HepG2 (cell line): ENCODE data around the gene TCAP. TPM values are rescaled to one million over a fixed set of nuclear protein-coding genes. Genes with fewer than 3 reads are reported as not detected.

Source experiments
- ATAC-seq: fragments of 200-7000 bp; cut with Tn5 transposase; 3 replicates; pipeline ENCODE4 v1.9.1; 2020; ENCODE audit warnings: mild to moderate bottlenecking, moderate library complexity
- BruUV-seq: library from RNA; stranded (reverse); fragments of 400-500 nt; replicated peaks from 2 replicates; lab custom pipeline; 2021; lab: Mats Ljungman, UMichigan
- CTCF ChIA-PET: fragments of 300-600 bp; formaldehyde crosslinking; extraction: SDS; loops from one replicate; lab custom pipeline; 2021; ENCODE audit warnings: low total read pairs, inconsistent platforms, low intra/inter-chr PET ratio; lab: Yijun Ruan, JAX
- POLR2A ChIA-PET: fragments of 350-600 bp; sonication (Branson Sonifier 250); formaldehyde crosslinking; loops from one replicate; lab custom pipeline; 2020; ENCODE audit warnings: antibody characterized with exemption, inconsistent platforms; lab: Yijun Ruan, JAX
- DNase-seq: peaks from one replicate; pipeline ENCODE4 v3.0.0-alpha.2; 2015; ENCODE audit warnings: low spot score
- FAIRE-seq: peaks from 3 replicates; lab custom pipeline; 2011; peaks lifted over from hg19 to GRCh38; lab: Jason Lieb, UNC
- H2AFZ ChIP-seq: one replicate; pipeline ENCODE4 v1.6.1; 2011; ENCODE audit warnings: low read length, inconsistent platforms
- H3K27ac ChIP-seq: fragments of 300-600 bp; 3 replicates; pipeline ENCODE4 v1.8.0; 2011; ENCODE audit warnings: mixed run types, mild to moderate bottlenecking, mixed read lengths, low read length, inconsistent platforms; ENCODE audit not compliant: insufficient read depth; ENCODE audit errors: extremely low read length
- H3K27me3 ChIP-seq, 2 experiments: fragments of 200-600 bp in 1 of 2; 2 replicates in 1 of 2; 3 replicates in 1 of 2; pipeline versions ENCODE4 v1.6.0 to v1.8.0; 2011; ENCODE audit warnings: low read length in 2 of 2, mild to moderate bottlenecking in 2 of 2, moderate library complexity in 2 of 2, inconsistent platforms in 1 of 2; ENCODE audit not compliant: insufficient read depth in 2 of 2, control insufficient read depth in 1 of 2
- H3K36me3 ChIP-seq, 2 experiments: fragments of 200-600 bp in 1 of 2; replicated peaks in 1 of 2; 2 replicates in 1 of 2; 3 replicates in 1 of 2; pipeline versions ENCODE4 v1.5.1 to v1.8.0; 2011; ENCODE audit warnings: low read length in 2 of 2, inconsistent platforms in 1 of 2; ENCODE audit not compliant: insufficient read depth in 2 of 2, control insufficient read depth in 1 of 2
- H3K4me1 ChIP-seq: 2 replicates; pipeline ENCODE4 v1.5.1; 2012; ENCODE audit warnings: low read length, inconsistent platforms; ENCODE audit not compliant: insufficient read depth
- H3K4me2 ChIP-seq: 2 replicates; pipeline ENCODE4 v1.6.0; 2011; ENCODE audit warnings: low read depth, low read length, inconsistent platforms
- H3K4me3 ChIP-seq, 3 experiments: fragments of 200-600 bp in 1 of 3; sonication (generic), shearing (Covaris generic) in 1 of 3; replicated peaks in 1 of 3; 2 replicates each; pipeline ENCODE4 v1.5.1; 2011 to 2016; ENCODE audit warnings: low read length in 3 of 3, inconsistent platforms in 2 of 3, low read depth in 2 of 3, mild to moderate bottlenecking in 2 of 3, control low read depth in 1 of 3, mixed read lengths in 1 of 3; ENCODE audit not compliant: insufficient read depth in 1 of 3
- H3K79me2 ChIP-seq: one replicate; pipeline ENCODE4 v1.6.1; 2011; ENCODE audit warnings: low read length, inconsistent platforms; ENCODE audit not compliant: insufficient read depth
- H3K9ac ChIP-seq: 2 replicates; pipeline ENCODE4 v1.6.0; 2011; ENCODE audit warnings: mild to moderate bottlenecking, low read depth, low read length, inconsistent platforms; ENCODE audit not compliant: insufficient read depth
- H3K9me3 ChIP-seq: 2 replicates; pipeline ENCODE4 v1.5.1; 2012; ENCODE audit warnings: mild to moderate bottlenecking, low read length
- H4K20me1 ChIP-seq: 2 replicates; pipeline ENCODE4 v1.6.0; 2011; ENCODE audit warnings: inconsistent platforms, mild to moderate bottlenecking, low read length, moderate library complexity; ENCODE audit not compliant: insufficient read depth
- CAMTA2 ChIP-seq: sonication (generic); formaldehyde crosslinking; IDR thresholded peaks from 2 replicates; pipeline ENCODE4 v1.4.0; 2020; ENCODE audit warnings: mild to moderate bottlenecking, missing genetic modification reagents, borderline replicate concordance
- FOXC1 ChIP-seq: sonication (generic); formaldehyde crosslinking; IDR thresholded peaks from 2 replicates; pipeline ENCODE4 v1.8.0; 2022; ENCODE audit warnings: mild to moderate bottlenecking, missing genetic modification reagents, borderline replicate concordance
- FOXM1 ChIP-seq: sonication (generic); formaldehyde crosslinking; IDR thresholded peaks from 2 replicates; pipeline ENCODE4 v1.5.0; 2020; ENCODE audit warnings: missing genetic modification reagents
- HMGA1 ChIP-seq: sonication (generic); formaldehyde crosslinking; conservative IDR thresholded peaks from 2 replicates; pipeline ENCODE4 v1.4.0; 2020; ENCODE audit warnings: missing genetic modification reagents
- KAT7 ChIP-seq: IDR thresholded peaks from 2 replicates; pipeline ENCODE4 v1.6.1; 2018; ENCODE audit warnings: borderline replicate concordance, missing compliant biosample characterization
- KLF15 ChIP-seq: sonication (generic); formaldehyde crosslinking; IDR thresholded peaks from 2 replicates; pipeline ENCODE4 v1.8.1; 2023; ENCODE audit warnings: borderline replicate concordance, mild to moderate bottlenecking, inconsistent platforms, missing genetic modification reagents, mixed read lengths
- MZF1 ChIP-seq: sonication (generic); formaldehyde crosslinking; IDR thresholded peaks from 2 replicates; pipeline ENCODE4 v1.8.1; 2023; ENCODE audit warnings: mild to moderate bottlenecking, missing genetic modification reagents, borderline replicate concordance
- PHF20 ChIP-seq: sonication (generic); formaldehyde crosslinking; IDR thresholded peaks from 2 replicates; pipeline ENCODE4 v1.5.0; 2020; ENCODE audit warnings: mild to moderate bottlenecking, missing genetic modification reagents
- SP4 ChIP-seq: sonication (generic); formaldehyde crosslinking; IDR thresholded peaks from 2 replicates; pipeline ENCODE4 v1.8.1; 2023; ENCODE audit warnings: mild to moderate bottlenecking, missing genetic modification reagents
- ZBTB20 ChIP-seq: sonication (generic); formaldehyde crosslinking; IDR thresholded peaks from 2 replicates; pipeline ENCODE4 v1.8.1; 2023; ENCODE audit warnings: missing genetic modification reagents, low read depth, mild to moderate bottlenecking, borderline replicate concordance
- ZMYM4 ChIP-seq: sonication (generic); formaldehyde crosslinking; IDR thresholded peaks from 2 replicates; pipeline ENCODE4 v1.8.1; 2023; ENCODE audit warnings: mild to moderate bottlenecking, missing genetic modification reagents
- ZNF451 ChIP-seq: sonication (generic); formaldehyde crosslinking; IDR thresholded peaks from 2 replicates; pipeline ENCODE4 v1.5.0; 2020; ENCODE audit warnings: mild to moderate bottlenecking, missing genetic modification reagents
- ZNF614 ChIP-seq: IDR thresholded peaks from 2 replicates; pipeline ENCODE4 v1.6.1; 2018; ENCODE audit warnings: missing biosample characterization, missing genetic modification reagents, inconsistent platforms, borderline replicate concordance
- WGBS: methylation state at CpG from one replicate; pipeline ENCODE4 v1.1.6; 2017; ENCODE audit warnings: low lambda C conversion rate; 5-methylcytosine and 5-hydroxymethylcytosine counted together
- in situ Hi-C: cut with HindIII; loops from 2 replicates; pipeline ENCODE4 v1.10.0; 2017; ENCODE audit warnings: low pct_unique_long_range_greater_than_20kb; ENCODE audit not compliant: extremely low pct_ligation_motif_present
- intact Hi-C: fragments of 100-400 bp; cut with micrococcal nuclease; formaldehyde crosslinking; loops from one replicate; pipeline ENCODE4 v1.10.0; 2022; ENCODE audit not compliant: unreplicated experiment
- polyA plus RNA-seq, 8 experiments: library from polyadenylated mRNA; depleted of rRNA in 3 of 8; stranded (reverse) in 7 of 8; unstranded in 1 of 8; fragments of >200 nt; fragmentation: Illumina TruSeq in 4 of 8; extraction: Trizol in 4 of 8; gene quantifications; 2 replicates each; pipeline versions ENCODE4 v1.2.1 to v1.2.3, GENCODE V29; 2011 to 2016; ENCODE audit warnings: low read depth in 4 of 8, missing spikeins in 1 of 8, mixed read lengths in 1 of 8; ENCODE audit not compliant: insufficient read depth in 1 of 8
- total RNA-seq, 5 experiments: library from RNA; depleted of rRNA; stranded (reverse); fragments of >200 nt; fragmentation: Illumina TruSeq; extraction: Trizol; gene quantifications; 2 replicates each; pipeline ENCODE4 v1.2.3, GENCODE V29; 2016; ENCODE audit warnings: low read depth in 1 of 5
- TF ChIP-seq, protein P1 (sequence below): IDR thresholded peaks from 2 replicates; pipeline ENCODE4 v1.6.1; 2016; ENCODE audit warnings: missing compliant biosample characterization, missing genetic modification reagents, borderline replicate concordance
- TF ChIP-seq, protein P2 (sequence below): sonication (generic); formaldehyde crosslinking; IDR thresholded peaks from 2 replicates; pipeline ENCODE4 v1.5.1; 2020; ENCODE audit warnings: mild to moderate bottlenecking, missing genetic modification reagents, moderate library complexity
- TF ChIP-seq, protein P3 (sequence below): IDR thresholded peaks from 2 replicates; pipeline ENCODE4 v1.6.1; 2016

The TCAP gene
- total and polyA plus RNA-seq, 2 of the 13 experiments (the other 11 are each of a cell fraction or from before 2014, with no cell fraction given): 0.24 to 0.65 TPM

DNA sequence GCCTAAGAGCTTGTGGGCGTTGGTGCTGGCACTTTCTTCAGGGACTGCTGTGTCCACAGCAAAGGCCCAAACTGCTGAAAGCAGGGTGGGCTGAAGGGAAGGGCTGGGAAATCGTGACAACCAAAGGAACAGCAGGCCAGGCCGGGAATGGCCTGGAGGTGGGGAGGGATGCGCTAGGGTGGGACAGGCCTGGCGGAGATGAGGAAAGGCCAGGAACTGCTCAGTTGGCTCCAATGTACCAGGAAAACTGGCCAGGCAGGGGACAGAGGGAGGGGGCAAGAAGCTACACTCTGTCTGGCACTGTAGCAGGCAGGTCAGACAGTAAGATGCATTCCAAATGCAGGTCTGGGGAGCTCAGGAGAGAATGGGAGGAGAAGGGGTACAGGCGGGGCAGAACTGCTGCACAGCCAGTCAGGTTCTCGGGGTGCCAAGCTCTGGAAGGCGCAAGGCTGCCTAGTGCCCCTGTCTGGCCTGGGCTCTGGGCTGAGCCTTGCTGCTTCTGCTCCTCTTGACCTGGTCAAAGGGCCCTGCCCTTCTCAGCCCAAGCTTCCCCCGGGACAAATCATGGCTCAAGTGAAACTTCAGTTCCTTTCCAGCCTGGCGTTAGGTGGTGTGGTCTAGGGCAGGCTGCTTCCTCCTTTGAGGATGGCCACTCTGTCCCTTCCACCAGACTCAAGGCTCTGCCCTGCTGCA lies 10.4 kb downstream of the TCAP start:
- Histone ChIP-seq H3K27me3 (peaks cover 3 to 10% of the 10 kb centered on the region in 2 experiments; a peak in 3 of 5 replicates), H3K4me1 (peaks cover 88% of the 10 kb centered on the region), H3K27ac (peak overlapping the region; percentile 62), H3K9ac (peak overlapping the region; percentile 55), H3K79me2 (no peaks in the 10 kb centered on the region), H4K20me1 (no peaks in the 10 kb centered on the region), H3K9me3 (no peaks in the 10 kb centered on the region), H3K4me2 (peak overlapping the region; percentile 55), H2AFZ (no peak overlapping the region), H3K36me3 (no peaks in the 10 kb centered on the region), H3K4me3 (peak overlapping the region in 1 of 3 experiments; percentile 49; a peak in 2 of 6 replicates)
- POLR2A ChIA-PET: interaction anchor here (0.6 to 9.4 kb wide), 15 partner anchors 9 to 77 kb away, joined by 3 to 96 read pairs (median 5); partner anchors contain the start of genes ERBB2, GRB7, MIEN1 and PGAP3
- intact Hi-C loops (no loop called here), in situ Hi-C loops (no loop called here)
- DNase-seq (no peak), FAIRE-seq (no peak), ATAC-seq (no peak)
- CTCF ChIA-PET: interaction anchor here (1.2 to 8.5 kb wide), 2 partner anchors 54 kb away, joined by 4 to 136 read pairs; no protein-coding TSS in a partner anchor
- no TSS peak for BruUV-seq
- WGBS: 83% methylated on average over 10 of the region's 10 CpGs
- TF ChIP-seq CAMTA2 (peak; percentile 14; the same call in 1 of the 2 replicates), FOXC1 (0 out of 2 replicates have a peak, but pooled peaks have one; percentile 55), KLF15 (CRISPR knock-in tag) (no peak), ZNF614 (CRISPR knock-in tag) (no peak), ZMYM4 (CRISPR knock-in tag) (0 out of 2 replicates have a peak, but pooled peaks have one; percentile 31), SP4 (CRISPR knock-in tag) (0 out of 2 replicates have a peak, but pooled peaks have one; percentile 41), ZBTB20 (CRISPR knock-in tag) (0 out of 2 replicates have a peak, but pooled peaks have one; percentile 43), HMGA1 (no peak), ZNF451 (CRISPR knock-in tag) (no peak), MZF1 (CRISPR knock-in tag) (0 out of 2 replicates have a peak, but pooled peaks have one; percentile 61), KAT7 (CRISPR knock-in tag) (0 out of 2 replicates have a peak, but pooled peaks have one; percentile 32), PHF20 (CRISPR knock-in tag) (0 out of 2 replicates have a peak, but pooled peaks have one; percentile 30), FOXM1 (CRISPR knock-in tag) (no peak)
- TF ChIP-seq, protein P1, sequence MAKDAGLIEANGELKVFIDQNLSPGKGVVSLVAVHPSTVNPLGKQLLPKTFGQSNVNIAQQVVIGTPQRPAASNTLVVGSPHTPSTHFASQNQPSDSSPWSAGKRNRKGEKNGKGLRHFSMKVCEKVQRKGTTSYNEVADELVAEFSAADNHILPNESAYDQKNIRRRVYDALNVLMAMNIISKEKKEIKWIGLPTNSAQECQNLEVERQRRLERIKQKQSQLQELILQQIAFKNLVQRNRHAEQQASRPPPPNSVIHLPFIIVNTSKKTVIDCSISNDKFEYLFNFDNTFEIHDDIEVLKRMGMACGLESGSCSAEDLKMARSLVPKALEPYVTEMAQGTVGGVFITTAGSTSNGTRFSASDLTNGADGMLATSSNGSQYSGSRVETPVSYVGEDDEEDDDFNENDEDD (CRISPR knock-in tag): 0 out of 2 replicates have a peak, but pooled peaks have one; percentile 2
- TF ChIP-seq, protein P2, sequence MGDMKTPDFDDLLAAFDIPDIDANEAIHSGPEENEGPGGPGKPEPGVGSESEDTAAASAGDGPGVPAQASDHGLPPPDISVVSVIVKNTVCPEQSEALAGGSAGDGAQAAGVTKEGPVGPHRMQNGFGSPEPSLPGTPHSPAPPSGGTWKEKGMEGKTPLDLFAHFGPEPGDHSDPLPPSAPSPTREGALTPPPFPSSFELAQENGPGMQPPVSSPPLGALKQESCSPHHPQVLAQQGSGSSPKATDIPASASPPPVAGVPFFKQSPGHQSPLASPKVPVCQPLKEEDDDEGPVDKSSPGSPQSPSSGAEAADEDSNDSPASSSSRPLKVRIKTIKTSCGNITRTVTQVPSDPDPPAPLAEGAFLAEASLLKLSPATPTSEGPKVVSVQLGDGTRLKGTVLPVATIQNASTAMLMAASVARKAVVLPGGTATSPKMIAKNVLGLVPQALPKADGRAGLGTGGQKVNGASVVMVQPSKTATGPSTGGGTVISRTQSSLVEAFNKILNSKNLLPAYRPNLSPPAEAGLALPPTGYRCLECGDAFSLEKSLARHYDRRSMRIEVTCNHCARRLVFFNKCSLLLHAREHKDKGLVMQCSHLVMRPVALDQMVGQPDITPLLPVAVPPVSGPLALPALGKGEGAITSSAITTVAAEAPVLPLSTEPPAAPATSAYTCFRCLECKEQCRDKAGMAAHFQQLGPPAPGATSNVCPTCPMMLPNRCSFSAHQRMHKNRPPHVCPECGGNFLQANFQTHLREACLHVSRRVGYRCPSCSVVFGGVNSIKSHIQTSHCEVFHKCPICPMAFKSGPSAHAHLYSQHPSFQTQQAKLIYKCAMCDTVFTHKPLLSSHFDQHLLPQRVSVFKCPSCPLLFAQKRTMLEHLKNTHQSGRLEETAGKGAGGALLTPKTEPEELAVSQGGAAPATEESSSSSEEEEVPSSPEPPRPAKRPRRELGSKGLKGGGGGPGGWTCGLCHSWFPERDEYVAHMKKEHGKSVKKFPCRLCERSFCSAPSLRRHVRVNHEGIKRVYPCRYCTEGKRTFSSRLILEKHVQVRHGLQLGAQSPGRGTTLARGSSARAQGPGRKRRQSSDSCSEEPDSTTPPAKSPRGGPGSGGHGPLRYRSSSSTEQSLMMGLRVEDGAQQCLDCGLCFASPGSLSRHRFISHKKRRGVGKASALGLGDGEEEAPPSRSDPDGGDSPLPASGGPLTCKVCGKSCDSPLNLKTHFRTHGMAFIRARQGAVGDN (CRISPR knock-in tag): peak; percentile 60; the same call in 1 of the 2 replicates
- TF ChIP-seq, protein P3, sequence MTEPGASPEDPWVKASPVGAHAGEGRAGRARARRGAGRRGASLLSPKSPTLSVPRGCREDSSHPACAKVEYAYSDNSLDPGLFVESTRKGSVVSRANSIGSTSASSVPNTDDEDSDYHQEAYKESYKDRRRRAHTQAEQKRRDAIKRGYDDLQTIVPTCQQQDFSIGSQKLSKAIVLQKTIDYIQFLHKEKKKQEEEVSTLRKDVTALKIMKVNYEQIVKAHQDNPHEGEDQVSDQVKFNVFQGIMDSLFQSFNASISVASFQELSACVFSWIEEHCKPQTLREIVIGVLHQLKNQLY (CRISPR knock-in tag): no peak
